ENCODE measurements around the gene SCNN1A.
A peak's percentile ranks its signal among the peaks of the same experiment; 100 is the strongest.

SCNN1A gene

DNA sequence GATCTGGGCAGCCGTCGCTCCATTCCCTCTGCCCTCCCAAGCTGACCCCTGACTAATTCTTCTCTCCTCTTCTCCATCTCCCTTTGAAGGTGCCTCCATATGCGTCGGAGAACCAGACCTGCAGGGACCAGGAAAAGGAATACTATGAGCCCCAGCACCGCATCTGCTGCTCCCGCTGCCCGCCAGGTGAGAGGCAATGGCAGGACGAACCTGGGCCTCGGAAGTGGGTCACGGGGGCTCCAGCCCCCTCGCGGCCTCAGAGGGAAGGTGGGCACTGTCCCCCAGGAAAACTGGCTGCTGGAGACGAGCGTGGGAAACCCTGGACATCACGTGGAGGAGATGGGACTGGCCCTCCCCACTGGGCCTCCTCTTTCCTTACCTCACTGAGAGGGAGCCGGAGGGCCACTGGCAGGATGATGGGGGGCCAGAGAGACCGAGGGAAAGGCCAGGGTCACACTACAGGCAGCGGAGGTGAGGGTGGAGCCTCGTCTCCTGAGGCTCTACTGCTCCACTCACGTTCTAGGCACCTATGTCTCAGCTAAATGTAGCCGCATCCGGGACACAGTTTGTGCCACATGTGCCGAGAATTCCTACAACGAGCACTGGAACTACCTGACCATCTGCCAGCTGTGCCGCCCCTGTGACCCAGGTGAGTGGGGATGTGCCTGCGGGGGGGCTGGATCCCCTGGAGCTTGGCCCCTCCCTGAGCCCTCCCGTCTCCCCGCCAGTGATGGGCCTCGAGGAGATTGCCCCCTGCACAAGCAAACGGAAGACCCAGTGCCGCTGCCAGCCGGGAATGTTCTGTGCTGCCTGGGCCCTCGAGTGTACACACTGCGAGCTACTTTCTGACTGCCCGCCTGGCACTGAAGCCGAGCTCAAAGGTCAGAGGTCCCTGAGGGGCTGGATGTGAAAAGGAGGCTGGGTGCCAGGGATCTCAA lies 9.4 kb upstream of the SCNN1A start:
- no peak for DNase-seq (ENCODE audit: low spot score)

DNA sequence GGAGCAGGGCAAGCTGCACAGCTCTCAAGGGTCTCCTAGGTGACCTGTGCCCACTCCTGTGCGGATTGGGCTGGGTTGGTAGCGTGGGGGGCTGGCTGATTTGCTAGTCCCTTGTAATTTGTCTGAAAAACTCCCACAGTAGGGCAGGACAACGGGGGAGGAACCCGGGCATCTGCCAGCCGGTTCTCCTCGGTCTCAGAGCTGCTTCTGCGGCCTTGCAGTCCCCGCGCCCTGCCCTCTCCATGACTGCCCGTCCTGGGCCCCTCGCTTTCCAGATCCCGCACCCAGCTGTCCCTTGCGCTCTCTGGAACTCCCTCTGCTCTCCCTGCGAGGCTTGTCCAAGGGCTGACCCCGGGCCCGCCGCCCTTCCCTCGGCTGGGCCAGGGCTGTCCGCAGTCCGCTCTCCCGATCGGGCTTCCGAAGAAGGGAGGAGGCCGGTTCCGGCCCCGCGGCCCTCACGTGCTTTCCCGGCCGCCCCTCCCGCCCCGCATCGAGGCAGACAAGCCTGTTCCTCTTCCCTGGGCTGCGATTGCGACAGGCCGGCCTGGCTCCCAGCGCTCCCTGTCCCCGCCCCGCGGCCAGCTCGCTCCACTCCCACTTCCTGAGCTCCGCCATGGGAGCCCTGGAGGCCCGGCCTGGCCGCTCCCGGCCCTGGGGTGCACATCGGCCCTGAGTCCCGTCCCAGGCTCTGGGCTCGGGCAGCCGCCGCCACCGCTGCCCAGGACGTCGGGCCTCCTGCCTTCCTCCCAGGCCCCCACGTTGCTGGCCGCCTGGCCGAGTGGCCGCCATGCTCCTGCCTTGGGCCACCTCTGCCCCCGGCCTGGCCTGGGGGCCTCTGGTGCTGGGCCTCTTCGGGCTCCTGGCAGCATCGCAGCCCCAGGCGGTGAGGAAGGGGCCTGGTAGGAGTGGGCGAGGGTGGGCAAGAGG lies 8.5 kb upstream of the SCNN1A start, which contains the start of gene LTBR:
Gene LTBR (plus strand): TSS at position 591 of the 927 bp plus-strand sequence. CDS start 197 bp downstream, at position 788.
- no peak for DNase-seq (ENCODE audit: low spot score)

DNA sequence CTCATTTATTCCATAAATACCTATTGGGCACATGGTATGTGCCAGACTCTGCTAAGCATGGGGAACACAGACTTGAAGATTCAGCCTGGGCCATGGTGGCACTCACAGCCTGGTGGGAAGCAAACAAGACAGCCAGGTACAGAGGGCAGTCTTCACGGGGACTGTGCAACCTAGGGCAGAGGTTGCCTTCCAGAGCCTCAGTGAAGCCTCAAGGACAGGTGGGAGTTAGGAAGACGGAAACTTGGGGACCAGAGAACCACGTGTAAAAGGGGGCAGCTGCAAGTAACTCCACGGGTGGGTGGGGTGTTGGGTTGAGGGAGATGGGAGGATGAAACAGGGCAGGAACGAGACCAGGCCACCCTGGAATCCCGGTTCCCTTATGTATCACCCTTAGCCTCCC lies 7.6 kb upstream of the SCNN1A start:
- DNase-seq (ENCODE audit: low spot score), result no peak

DNA sequence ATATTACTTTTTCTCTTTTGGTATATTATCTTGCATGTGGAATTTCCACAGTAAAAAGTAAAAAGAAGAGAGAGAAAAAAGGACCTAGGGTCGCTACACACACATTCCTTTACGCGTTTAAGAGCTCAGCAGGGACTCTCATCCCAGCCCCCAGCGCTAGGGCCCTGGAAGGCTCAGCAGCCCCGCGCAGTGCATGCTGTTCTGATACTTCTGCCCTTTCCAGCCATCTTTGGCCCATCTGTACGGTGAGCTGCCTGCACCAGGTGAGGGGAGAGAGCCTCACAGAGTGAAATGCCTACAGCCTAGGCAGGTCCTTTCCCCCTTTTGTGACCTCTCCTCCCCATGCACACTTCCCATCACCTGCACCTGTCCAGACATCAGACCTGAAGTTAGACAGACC lies 7.0 kb upstream of the SCNN1A start:
- DNase-seq (ENCODE audit: low spot score), result no peak

DNA sequence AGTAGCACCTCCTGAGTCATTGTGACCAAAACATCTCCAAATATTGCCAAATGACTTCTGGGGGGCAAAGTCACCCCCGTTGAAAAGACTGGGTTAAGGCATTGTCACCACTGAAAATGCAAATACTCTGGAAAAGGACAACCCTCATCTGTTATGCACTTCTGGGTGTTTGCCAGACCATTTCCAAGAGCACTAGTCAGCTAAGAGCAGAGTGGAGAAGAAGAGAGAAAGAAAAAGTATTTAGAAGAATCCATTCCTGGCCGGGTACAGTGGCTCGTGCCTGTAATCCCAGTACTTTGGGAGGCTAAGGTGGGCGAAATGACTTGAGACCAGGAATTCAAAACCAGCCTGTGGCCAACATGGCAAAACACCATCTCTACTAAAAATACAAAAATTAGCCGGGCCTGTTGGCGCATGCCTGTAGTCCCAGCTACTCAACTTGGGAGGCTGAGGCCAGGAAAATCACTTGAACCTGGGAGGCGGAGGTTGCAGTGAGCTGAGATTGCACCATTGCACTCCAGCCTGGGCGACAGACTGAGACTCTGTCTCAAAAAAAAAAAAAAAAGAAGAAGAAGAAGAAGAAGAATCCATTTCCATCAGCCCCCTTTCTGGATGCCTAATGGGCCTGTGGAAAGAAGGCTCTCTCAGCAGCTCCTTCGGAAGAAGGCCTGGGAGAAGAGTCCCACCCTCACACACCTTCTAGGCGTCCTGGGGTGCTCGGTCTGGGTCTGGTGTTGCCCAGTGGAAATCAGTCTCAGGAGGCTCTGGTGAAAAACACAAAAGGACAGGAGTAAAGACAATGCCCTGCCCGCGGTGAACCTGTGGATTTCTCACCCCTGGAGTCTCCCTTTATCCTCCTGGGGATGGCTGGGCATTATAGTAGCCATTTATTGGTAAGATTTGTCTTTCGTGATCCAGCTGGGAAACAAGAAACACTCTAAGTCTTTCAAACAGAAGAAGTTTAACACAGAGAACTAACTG lies 5.1 kb upstream of the SCNN1A start:
- no peak for DNase-seq (ENCODE audit: low spot score)

DNA sequence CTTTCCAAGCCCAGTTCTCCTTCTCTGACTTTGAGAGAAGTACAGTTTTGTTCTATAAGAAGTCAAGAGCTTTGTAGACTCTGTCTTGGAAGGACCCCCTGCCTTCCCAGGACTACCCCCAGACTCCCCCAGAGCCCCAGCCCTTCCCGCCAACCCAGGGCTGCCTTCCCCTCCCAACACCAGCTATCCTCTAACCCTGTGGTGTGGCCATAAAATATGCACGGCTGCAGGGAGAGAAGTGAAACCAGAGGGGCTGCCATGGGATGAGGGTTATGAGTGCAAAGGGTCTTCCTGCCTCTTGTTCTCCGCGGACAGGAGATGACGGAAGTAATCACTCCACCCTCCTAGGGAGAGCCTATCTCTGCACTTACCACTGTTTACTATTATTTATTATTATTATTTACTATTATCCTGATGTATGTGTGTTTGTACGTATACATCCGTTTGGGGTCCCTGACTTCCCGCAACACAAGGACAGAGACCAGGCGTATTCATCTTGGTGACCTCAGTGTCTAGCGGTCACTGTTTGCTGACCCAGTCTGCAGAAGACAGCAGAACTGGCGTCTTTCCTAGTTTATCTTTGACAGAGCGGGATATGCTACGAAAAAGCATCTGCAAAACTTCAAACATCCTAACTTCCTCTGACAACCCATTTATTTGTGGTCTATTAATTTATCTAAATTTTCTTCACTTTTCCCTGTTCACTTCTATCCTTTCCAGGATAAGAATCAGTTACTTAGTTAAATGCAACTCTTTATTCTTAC lies 3.5 kb upstream of the SCNN1A start:
- no peak for DNase-seq (ENCODE audit: low spot score)

DNA sequence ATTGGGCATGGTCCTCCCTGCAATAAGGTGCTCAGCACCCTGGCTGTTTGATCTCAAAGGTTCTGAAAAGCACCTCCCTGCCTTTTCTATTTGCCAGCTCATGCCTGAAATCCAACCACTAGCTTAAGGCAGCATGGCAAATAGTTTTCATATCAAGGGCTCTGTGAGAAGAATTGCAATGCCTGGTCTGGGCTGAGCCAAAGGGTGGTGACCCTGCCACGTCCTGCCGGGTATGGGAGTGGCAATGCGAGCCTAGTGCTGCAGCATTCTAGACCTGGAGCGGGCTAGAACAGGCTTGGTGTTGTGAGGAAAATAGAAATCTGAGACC lies 2.3 kb upstream of the SCNN1A start:
- DNase-seq (ENCODE audit: low spot score), result no peak

DNA sequence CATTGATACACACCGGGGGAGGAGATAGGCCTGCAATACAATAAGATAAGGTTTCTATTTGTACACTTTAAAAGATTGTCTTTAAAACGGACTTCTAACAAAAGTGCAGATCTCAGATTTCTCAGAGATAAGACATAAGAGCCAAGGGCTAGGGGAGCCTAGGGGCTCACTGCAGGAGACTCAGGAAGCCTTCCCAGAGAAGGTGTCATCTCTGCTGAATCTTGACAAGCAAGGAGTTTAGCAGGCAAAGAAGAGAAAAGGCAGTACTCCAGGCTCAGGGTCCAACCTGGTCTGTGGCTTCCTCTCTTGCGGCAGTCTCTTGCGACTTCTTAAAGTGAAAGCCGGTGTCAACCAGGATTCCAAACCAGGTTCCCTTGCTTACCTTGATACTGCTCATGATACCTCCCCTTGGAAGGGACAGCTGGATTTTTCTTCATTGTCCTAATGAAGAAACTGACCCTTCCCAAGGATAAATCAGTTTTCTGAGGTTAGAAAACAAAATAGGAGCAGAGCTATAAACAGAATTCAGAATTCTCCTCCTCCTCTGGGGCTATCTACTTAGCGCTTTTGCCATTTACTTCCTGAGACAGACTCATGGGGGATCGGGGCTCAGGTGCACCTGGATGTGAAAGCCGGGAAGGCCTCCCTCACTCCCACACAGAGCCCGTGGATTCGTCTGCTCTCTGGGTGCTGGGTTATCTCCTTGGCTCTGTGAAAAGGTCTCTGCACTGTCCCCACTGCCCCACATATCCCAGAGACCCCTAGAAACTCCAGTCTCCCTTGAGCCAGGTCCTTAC lies 1.7 kb upstream of the SCNN1A start:
- no peak for DNase-seq (ENCODE audit: low spot score)

DNA sequence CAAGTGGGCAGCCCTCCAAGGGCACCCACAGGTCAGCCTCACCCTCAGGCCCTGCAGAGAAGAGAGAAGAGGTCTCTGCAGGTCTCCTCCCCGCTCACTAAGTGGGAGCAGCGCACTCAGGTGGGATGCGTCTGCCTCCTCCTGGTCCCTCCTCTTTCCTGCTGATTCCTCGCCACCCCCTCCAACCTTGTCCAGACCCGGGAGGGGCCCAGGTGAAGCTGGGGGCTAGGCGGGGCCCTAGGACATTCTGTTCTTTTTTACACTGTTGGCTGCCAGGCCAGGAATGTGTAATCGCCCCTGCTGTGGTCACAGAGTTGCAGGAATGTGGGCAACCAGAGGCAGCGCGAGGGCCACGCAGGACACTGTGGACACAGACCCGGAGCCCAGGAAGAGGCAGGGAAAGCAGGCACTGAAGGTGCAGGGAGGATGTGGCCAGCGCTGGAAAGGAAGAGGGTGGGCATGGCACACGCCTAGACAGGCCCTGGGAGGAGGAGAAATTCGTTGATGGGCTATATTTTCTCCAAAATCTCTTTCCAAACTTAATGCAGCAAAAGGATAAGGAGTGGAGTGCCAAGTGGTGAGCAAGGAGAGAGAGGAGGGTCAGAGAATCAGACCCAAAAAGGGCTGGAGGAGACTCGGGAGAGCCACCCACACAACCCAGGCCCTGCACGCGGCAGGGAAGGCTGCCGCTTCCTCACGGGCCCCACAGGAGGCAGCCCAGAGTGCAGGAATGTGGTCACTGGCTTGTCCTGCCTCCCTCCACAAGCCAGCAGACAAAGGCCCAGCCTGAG lies 911 bp upstream of the SCNN1A start:
- no peak for DNase-seq (ENCODE audit: low spot score)

DNA sequence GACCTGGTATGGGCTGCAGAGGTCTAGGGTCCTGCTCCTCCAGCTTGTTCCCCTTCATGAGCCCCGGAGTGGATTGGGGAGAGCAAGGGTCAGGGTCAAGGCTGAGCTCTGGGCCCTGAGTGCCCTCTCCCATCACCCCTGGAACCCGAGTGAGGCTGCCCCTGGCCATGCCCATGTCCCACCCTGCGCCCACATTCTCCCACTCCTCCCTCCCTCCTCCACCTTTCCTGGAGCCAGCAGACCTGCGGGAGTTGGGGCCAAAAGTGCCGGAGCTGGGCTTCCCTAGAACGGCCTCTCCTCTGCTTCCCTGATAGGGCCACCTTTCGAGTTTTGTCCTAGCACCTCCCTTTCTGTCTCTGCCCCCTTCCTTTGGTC lies 590 bp downstream of the SCNN1A start:
- DNase-seq (ENCODE audit: low spot score), result no peak

DNA sequence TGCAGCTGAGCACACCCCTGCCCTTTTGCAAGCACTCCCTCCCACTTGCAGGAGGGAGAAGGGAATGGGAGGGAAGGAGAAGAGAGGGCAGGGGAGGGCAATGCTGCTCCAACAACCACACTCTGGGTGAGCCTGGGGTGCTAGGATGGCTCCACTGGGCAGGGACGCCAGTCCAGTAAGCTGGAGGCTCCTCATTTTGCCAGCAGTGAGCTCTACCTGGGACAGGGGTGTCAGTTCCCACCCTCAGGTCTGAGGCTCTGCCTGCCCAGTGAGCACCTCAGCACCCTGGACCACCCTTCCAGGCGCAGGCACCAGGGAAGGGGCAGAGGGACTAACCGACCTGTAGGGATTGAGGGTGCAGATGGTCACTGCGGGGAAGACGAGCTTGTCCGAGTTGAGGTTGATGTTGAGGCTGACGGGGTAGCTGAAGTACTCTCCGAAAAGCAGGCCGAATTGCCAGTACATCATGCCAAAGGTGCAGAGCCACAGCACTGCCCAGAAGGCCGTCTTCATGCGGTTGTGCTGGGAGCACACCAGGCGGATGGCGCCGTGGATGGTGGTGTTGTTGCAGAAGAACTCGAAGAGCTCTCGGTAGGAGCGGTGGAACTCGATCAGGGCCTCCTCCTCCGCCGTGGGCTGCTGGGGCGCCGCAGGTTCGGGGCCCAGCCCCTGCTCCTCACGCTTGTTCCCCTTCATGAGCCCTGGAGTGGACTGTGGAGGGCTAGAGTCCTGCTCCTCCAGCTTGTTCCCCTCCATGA lies 1.2 kb downstream of the SCNN1A start:
- DNase-seq (ENCODE audit: low spot score), result no peak

DNA sequence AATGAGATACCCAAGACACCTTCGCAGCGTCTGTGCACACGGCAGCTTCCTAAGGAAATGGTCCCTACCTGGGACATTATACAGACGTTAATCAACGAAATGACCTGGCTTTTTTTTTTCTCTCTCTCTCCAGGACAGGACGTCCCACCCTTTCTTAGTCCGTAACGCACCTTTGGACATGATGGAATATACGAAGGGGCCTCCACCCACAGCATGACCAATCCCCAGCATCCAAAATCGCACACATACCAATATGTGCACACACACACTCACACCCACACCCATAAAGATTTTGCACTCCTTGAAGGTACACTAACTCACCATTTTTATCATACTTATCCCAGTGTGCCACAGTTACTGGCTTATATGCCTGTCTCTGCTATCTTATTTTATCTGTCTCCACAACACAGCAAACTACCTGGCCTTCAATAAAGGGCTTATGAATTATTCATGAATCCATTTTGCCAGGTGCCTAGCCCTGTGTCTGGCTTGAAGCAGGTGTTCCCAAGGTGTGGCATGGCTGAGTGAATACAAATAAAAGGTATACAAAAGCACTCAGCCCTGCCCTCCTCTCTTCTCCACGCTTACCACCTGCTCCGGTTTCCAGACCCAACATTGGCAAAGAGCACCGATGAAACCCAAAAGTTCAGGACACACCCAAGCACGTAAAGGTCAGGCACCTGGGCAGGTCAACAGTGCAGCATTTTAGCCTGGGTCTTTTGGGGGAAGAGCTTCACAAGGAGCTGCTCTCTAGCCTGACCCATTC lies 2.2 kb downstream of the SCNN1A start:
- DNase-seq (ENCODE audit: low spot score), result no peak

DNA sequence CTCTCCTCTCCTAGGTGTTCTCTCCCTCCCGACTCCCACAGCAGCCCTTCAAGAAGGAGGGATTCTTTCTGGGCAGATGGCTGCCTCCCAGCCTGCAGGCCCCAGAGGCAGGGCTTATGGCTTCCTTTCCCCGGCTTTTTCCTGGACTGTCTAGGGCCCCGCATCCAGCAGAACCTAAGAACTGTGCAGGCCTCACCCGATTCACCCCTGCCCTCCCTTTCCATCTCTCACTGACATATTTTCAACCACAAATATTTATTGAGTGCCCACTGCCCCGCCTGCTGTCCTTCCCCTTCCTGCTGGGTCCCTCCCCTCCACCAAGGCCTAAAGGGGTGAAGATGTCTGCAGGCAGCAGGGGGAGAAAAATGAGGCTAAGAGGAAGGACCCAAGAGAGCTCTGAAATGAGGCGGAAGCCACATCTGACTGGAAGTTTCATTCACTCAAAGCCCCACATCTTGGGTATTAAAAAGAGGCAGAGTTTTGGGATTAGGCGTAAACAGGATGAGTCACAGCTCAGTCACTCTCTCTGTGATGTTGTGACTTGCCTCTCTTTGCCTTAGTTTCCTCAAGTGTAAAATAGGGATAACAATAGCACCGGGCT lies 2.9 kb downstream of the SCNN1A start:
- peak; percentile 12 for DNase-seq (ENCODE audit: low spot score)

DNA sequence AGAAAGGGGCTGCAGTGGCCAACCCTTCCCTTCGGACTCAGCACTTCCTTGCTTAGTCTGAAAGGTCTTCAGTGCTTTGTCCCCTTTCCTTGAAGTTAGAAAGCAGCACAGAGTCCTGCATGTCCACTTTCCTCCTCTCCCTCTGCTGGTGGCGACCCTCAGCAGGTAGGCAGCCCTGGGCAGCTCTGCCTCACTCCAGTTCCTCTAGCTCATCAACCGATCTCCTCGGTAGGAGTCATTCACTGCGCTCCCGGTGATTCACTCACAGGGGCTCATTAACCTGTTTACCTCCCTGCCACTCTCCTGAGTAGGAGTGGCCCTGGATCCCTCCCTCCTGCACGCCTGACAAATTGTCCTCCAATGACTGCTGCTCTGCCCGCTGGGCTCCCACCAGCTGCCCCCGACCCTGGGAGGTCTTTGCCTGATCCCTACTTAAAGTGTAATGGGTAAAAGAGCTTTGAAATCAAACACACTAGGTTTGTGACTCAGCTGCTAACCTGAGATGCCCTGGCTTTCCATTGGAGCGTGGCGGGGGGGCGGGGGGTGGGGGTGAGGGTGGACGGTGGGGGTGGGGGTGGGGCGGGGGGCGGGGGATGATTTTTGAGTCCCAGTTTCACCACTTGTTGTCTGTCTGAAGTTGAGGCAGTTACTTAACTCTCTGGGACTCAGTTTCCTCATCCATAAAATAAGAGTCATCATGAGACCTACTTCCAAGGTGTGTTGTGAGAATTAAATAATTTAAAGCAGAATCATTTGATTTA lies 4.2 kb downstream of the SCNN1A start:
- no peak for DNase-seq (ENCODE audit: low spot score)

DNA sequence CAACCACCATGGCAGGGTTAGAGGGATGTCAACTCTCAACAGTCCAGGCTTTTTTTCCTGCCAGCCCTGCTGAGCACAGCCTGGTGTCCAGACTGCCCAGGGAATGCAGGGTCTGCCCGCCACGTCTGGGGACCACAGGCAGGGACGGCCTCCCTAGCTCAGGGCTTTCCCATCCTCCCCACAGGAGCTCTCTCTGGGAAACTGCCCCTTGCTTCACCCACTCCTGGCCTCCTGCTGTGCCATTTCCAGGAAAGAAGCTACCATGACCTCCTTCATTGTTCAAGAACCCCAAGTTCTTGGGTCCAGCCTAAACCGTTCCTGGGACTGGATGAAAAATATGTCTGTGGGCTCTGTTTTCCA lies 4.8 kb downstream of the SCNN1A start:
- no peak for DNase-seq (ENCODE audit: low spot score)

DNA sequence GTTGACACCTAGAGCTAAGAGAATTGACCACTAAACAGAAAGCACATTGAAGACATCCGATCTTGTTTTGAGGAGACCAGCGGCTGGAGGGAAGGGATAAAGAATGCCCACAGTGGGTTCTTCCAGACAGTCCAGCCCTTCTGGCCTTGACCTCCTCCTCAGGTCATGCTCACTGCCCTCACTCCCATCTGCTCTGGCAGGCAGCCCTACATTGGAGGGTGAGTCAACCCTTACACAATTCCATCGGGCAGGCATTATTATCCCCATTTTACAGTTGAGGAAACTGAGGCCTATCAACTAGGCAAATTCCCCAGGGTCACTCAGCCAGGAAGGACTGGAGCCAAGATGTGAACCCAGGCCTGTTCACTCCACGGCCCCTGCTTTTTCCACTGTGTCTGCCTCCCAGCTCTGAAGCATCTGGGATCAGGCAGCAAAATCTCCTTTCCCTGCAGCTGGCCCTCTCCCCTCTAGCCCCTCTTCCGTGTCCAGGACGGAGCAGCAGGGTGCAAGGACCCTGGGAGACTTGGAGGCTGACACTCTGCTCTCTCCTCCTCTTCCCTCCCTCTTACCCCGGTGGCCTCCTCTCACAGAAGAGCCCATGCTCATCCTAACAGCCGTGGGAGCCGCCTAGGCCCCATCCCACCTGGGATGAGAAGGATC lies 5.3 kb downstream of the SCNN1A start:
- no peak for DNase-seq (ENCODE audit: low spot score)
